ENCODE measurements around the gene TGFB1I1. TPM values are rescaled to one million over a fixed set of nuclear protein-coding genes. Genes with fewer than 3 reads are reported as not detected.

TGFB1I1 gene
- polyA plus RNA-seq, 2 of the 4 experiments (the other 2 are of a cell fraction), result 8.3 to 75.1 TPM

- TF ChIP-seq HMGXB4 (CRISPR knock-in tag; IDR thresholded peaks at IDR 0.05; ENCODE audit: borderline replicate concordance), result no peak
- no peak for TF ChIP-seq PBX3 (IDR thresholded peaks at IDR 0.05)
- TF ChIP-seq RNF2 (IDR thresholded peaks at IDR 0.05; ENCODE audit: borderline replicate concordance, low read depth), result no peak
- no peak for TF ChIP-seq NR3C1 (IDR thresholded peaks at IDR 0.05)
Measured at GRCh38 chr16:31499928-31500327, 28.0 kb downstream of the TGFB1I1 start (continued).

- Histone ChIP-seq H3K9me3 (no peaks in the 10 kb centered on the region), H3K4me3 (no peak overlapping the region), H3K4me2 (no peak overlapping the region), H3K27ac (no peak overlapping the region), H3K4me1 (no peaks in the 10 kb centered on the region; the same call in 2 of the 3 replicates)
- TF ChIP-seq ESRRA (IDR thresholded peaks at IDR 0.05; ENCODE audit: borderline replicate concordance, low read length) (no peak), HOXA7 (CRISPR knock-in tag; IDR thresholded peaks at IDR 0.05) (no peak), FOXS1 (CRISPR knock-in tag; IDR thresholded peaks at IDR 0.05) (no peak), NFE2L2 (conservative IDR thresholded peaks at IDR 0.05; ENCODE audit: low read length) (no peak), BCL3 (IDR thresholded peaks at IDR 0.05) (no peak), EP300 (IDR thresholded peaks at IDR 0.05) (no peak), EHF (CRISPR knock-in tag; IDR thresholded peaks at IDR 0.05) (no peak), FOSB (CRISPR knock-in tag; IDR thresholded peaks at IDR 0.05) (no peak)
- no peak for DNase-seq (ENCODE audit: low read depth in 1 of 2, low spot score in 1 of 2)
- no peak for FAIRE-seq
- CTCF ChIA-PET, result interaction anchor here (0.7 to 1.3 kb wide), 2 partner anchors 33 to 367 kb away, joined by 3 to 5 read pairs; no protein-coding TSS in a partner anchor
- no peak for ATAC-seq
- whole genome bisulfite sequencing (ENCODE audit: missing lambda C conversion rate), result 76% methylated on average over 3 of the region's 3 CpGs
- POLR2A ChIA-PET, result interaction anchor here (0.5 to 0.6 kb wide), 2 partner anchors 23 to 367 kb away, joined by 3 to 5 read pairs; no protein-coding TSS in a partner anchor
Measured at GRCh38 chr16:31501226-31501965, 29.4 kb downstream of the TGFB1I1 start.

- WGBS (ENCODE audit: missing lambda C conversion rate), result 87% methylated on average over 4 of the region's 4 CpGs
- no peak for ATAC-seq
Measured at GRCh38 chr16:31501966-31502348, 30.0 kb downstream of the TGFB1I1 start.

More at GRCh38 chr16:31501966-31502348, 30.0 kb downstream of the TGFB1I1 start:
- FAIRE-seq (no peak), DNase-seq (ENCODE audit: low read depth in 1 of 2, low spot score in 1 of 2) (no peak)
- CTCF ChIA-PET, result interaction anchor here (0.7 kb wide), 1 partner anchor 34 kb away, joined by 5 read pairs; no protein-coding TSS in a partner anchor
- no peak overlapping the region for H3K4me2 ChIP-seq
- POLR2A ChIA-PET, result interaction anchor here (0.5 to 0.6 kb wide), 2 partner anchors 23 to 367 kb away, joined by 3 to 5 read pairs; no protein-coding TSS in a partner anchor
- peaks cover 5% of the 10 kb centered on the region for H3K4me1 ChIP-seq
- H3K27ac ChIP-seq, result no peak overlapping the region
- H3K9me3 ChIP-seq, result no peaks in the 10 kb centered on the region
- TF ChIP-seq USF2 (IDR thresholded peaks at IDR 0.05) (no peak), NFE2L2 (conservative IDR thresholded peaks at IDR 0.05; ENCODE audit: low read length) (no peak), TP53 (CRISPR knock-in tag; IDR thresholded peaks at IDR 0.05) (no peak), BCL3 (IDR thresholded peaks at IDR 0.05) (no peak), FOSL2 (IDR thresholded peaks at IDR 0.05) (no peak), FOSL2 (CRISPR knock-in tag; IDR thresholded peaks at IDR 0.05) (no peak), ZNF302 (CRISPR knock-in tag; IDR thresholded peaks at IDR 0.05) (no peak), ELK1 (IDR thresholded peaks at IDR 0.05; ENCODE audit: low read depth, low read length) (no peak), HEYL (CRISPR knock-in tag; IDR thresholded peaks at IDR 0.05) (no peak), HOXB13 (CRISPR knock-in tag; IDR thresholded peaks at IDR 0.05; ENCODE audit: low read depth) (no peak), MYC (IDR thresholded peaks at IDR 0.05; ENCODE audit: borderline replicate concordance, low read length) (no peak), CEBPB (IDR thresholded peaks at IDR 0.05) (no peak), ZFP36 (IDR thresholded peaks at IDR 0.05; ENCODE audit: borderline replicate concordance, partially characterized antibody) (no peak), HOXA7 (CRISPR knock-in tag; IDR thresholded peaks at IDR 0.05) (no peak), HES2 (IDR thresholded peaks at IDR 0.05) (no peak), ZSCAN20 (CRISPR knock-in tag; IDR thresholded peaks at IDR 0.05) (no peak)
- H3K4me3 ChIP-seq, result no peak overlapping the region

Data from A549 (cell line).